BLaER1 treated with 17β-estradiol and CSF1 and Interleukin-3, amounts not matched to agents 10 nM and 100 nM (cell line): Measurements from ENCODE around the gene DNAH17.

Experiments
- H3K27ac ChIP-seq, 11 experiments: shearing (Covaris generic); formaldehyde crosslinking; 2 replicates each; pipeline ENCODE4 v1.8.1; 2022
- H3K27me3 ChIP-seq, 11 experiments: shearing (Covaris generic); formaldehyde crosslinking; 2 replicates each; pipeline ENCODE4 v1.8.1; 2022
- H3K36me3 ChIP-seq, 11 experiments: shearing (Covaris generic); formaldehyde crosslinking; 2 replicates each; pipeline ENCODE4 v1.8.1; 2022
- H3K4me1 ChIP-seq, 10 experiments: shearing (Covaris generic); formaldehyde crosslinking; 2 replicates each; pipeline ENCODE4 v1.8.1; 2022
- H3K4me2 ChIP-seq, 11 experiments: shearing (Covaris generic); formaldehyde crosslinking; 2 replicates each; pipeline ENCODE4 v1.8.1; 2022
- H3K4me3 ChIP-seq, 10 experiments: shearing (Covaris generic); formaldehyde crosslinking; 2 replicates each; pipeline ENCODE4 v1.8.1; 2022
- H3K9ac ChIP-seq, 11 experiments: shearing (Covaris generic); formaldehyde crosslinking; 2 replicates each; pipeline ENCODE4 v1.8.1; 2022
- H3K9me3 ChIP-seq, 11 experiments: shearing (Covaris generic); formaldehyde crosslinking; replicated peaks in 1 of 11; 2 replicates each; pipeline ENCODE4 v1.8.1; 2022
- H4K20me1 ChIP-seq, 11 experiments: shearing (Covaris generic); formaldehyde crosslinking; 2 replicates each; pipeline ENCODE4 v1.8.1; 2022
- Cebpa-rat ChIP-seq, 11 experiments: shearing (Covaris generic); IDR thresholded peaks; 2 replicates each; pipeline ENCODE4 v1.8.1; 2022

Gene DNAH17

GRCh38 chr17:78442648-78443218 is 134.5 kb downstream of the DNAH17 start:
- Histone ChIP-seq H3K36me3 (no peaks in the 10 kb centered on the region), H3K4me3 (no peak overlapping the region), H3K4me2 (peak overlapping the region in 7 of 11 experiments; percentile 23 to 71 (median 42); a peak in 7 of 22 replicates), H3K27ac (no peak overlapping the region), H3K9me3 (no peaks in the 10 kb centered on the region), H4K20me1 (peaks cover 0 to 3% (median 0%) of the 10 kb centered on the region in 11 experiments; a peak in 1 of 22 replicates), H3K27me3 (no peaks in the 10 kb centered on the region), H3K4me1 (peaks cover 6 to 29% (median 20%) of the 10 kb centered on the region in 10 experiments; a peak in 17 of 20 replicates), H3K9ac (no peak overlapping the region)
- no peak; a peak in 1 of 22 replicates for TF ChIP-seq Cebpa-rat (IDR thresholded peaks at IDR 0.05)

- Histone ChIP-seq H4K20me1 (peaks cover 0 to 6% (median 0%) of the 10 kb centered on the region in 11 experiments; a peak in 1 of 22 replicates), H3K27ac (no peak overlapping the region), H3K9me3 (no peaks in the 10 kb centered on the region), H3K9ac (peak overlapping the region in 1 of 11 experiments; percentile 12; a peak in 3 of 22 replicates), H3K27me3 (no peaks in the 10 kb centered on the region), H3K36me3 (no peaks in the 10 kb centered on the region), H3K4me3 (no peak overlapping the region), H3K4me2 (peak overlapping the region in 10 of 11 experiments; percentile 27 to 71 (median 50); a peak in 19 of 22 replicates), H3K4me1 (peaks cover 6 to 34% (median 20%) of the 10 kb centered on the region in 10 experiments; a peak in 17 of 20 replicates)
- no peak for TF ChIP-seq Cebpa-rat (IDR thresholded peaks at IDR 0.05)
These were observed 135.8 kb downstream of the DNAH17 start for GRCh38 chr17:78441271-78441971.

GRCh38 chr17:78438694-78439325 is 138.4 kb downstream of the DNAH17 start:
- no peak overlapping the region for H3K27ac ChIP-seq
- H4K20me1 ChIP-seq, result peaks cover 0 to 20% (median 0%) of the 10 kb centered on the region in 11 experiments; a peak in 4 of 22 replicates
- H3K4me1 ChIP-seq, result peaks cover 6 to 30% (median 20%) of the 10 kb centered on the region in 10 experiments; a peak in 17 of 20 replicates
- H3K4me2 ChIP-seq, result no peak overlapping the region
- H3K9me3 ChIP-seq, result no peaks in the 10 kb centered on the region
- no peaks in the 10 kb centered on the region for H3K27me3 ChIP-seq
- no peaks in the 10 kb centered on the region for H3K36me3 ChIP-seq
- no peak for TF ChIP-seq Cebpa-rat (IDR thresholded peaks at IDR 0.05)
- no peak overlapping the region for H3K9ac ChIP-seq
- no peak overlapping the region for H3K4me3 ChIP-seq

GRCh38 chr17:78438271-78438691 is 138.9 kb downstream of the DNAH17 start:
- Histone ChIP-seq H3K4me2 (no peak overlapping the region), H4K20me1 (peaks cover 0 to 25% (median 0%) of the 10 kb centered on the region in 11 experiments; a peak in 7 of 22 replicates), H3K4me3 (no peak overlapping the region), H3K4me1 (peaks cover 6 to 33% (median 21%) of the 10 kb centered on the region in 10 experiments; a peak in 17 of 20 replicates), H3K9me3 (no peaks in the 10 kb centered on the region), H3K27me3 (no peaks in the 10 kb centered on the region), H3K27ac (no peak overlapping the region), H3K9ac (no peak overlapping the region), H3K36me3 (no peaks in the 10 kb centered on the region)
- no peak for TF ChIP-seq Cebpa-rat (IDR thresholded peaks at IDR 0.05)

GRCh38 chr17:78437508-78438169 is 139.6 kb downstream of the DNAH17 start:
- no peak overlapping the region for H3K4me3 ChIP-seq
- H4K20me1 ChIP-seq, result peaks cover 0 to 31% (median 0%) of the 10 kb centered on the region in 11 experiments; a peak in 7 of 22 replicates
- H3K9ac ChIP-seq, result no peak overlapping the region
- peaks cover under 1 to 37% (median 23%) of the 10 kb centered on the region in 10 experiments; a peak in 17 of 20 replicates for H3K4me1 ChIP-seq
- H3K27ac ChIP-seq, result no peak overlapping the region
- no peak for TF ChIP-seq Cebpa-rat (IDR thresholded peaks at IDR 0.05)
- no peaks in the 10 kb centered on the region for H3K36me3 ChIP-seq
- no peaks in the 10 kb centered on the region for H3K27me3 ChIP-seq
- H3K9me3 ChIP-seq, result no peaks in the 10 kb centered on the region
- no peak overlapping the region for H3K4me2 ChIP-seq

- Histone ChIP-seq H3K36me3 (0 out of 22 replicates have a peak, but pooled peaks cover 0 to 3% (median 0%) of the 10 kb centered on the region in 11 experiments), H3K27ac (no peak overlapping the region), H3K4me1 (peaks cover 0 to 35% (median 18%) of the 10 kb centered on the region in 10 experiments; a peak in 15 of 20 replicates), H4K20me1 (peaks cover 0 to 52% (median 6%) of the 10 kb centered on the region in 11 experiments; a peak in 9 of 22 replicates), H3K9me3 (no peaks in the 10 kb centered on the region), H3K27me3 (no peaks in the 10 kb centered on the region), H3K4me2 (no peak overlapping the region), H3K4me3 (no peak overlapping the region), H3K9ac (peak overlapping the region in 1 of 11 experiments; percentile 19; a peak in 2 of 22 replicates)
- TF ChIP-seq Cebpa-rat (IDR thresholded peaks at IDR 0.05), result no peak
These were observed 141.7 kb downstream of the DNAH17 start for GRCh38 chr17:78435330-78436005.

GRCh38 chr17:78434455-78435329 is 142.5 kb downstream of the DNAH17 start:
- peak overlapping the region in 1 of 11 experiments; percentile 19; a peak in 1 of 22 replicates for H3K9ac ChIP-seq
- peaks cover 0 to 60% (median 6%) of the 10 kb centered on the region in 11 experiments; a peak in 10 of 22 replicates for H4K20me1 ChIP-seq
- H3K27me3 ChIP-seq, result no peaks in the 10 kb centered on the region
- no peak overlapping the region for H3K4me3 ChIP-seq
- no peaks in the 10 kb centered on the region for H3K9me3 ChIP-seq
- peaks cover 0 to 34% (median 20%) of the 10 kb centered on the region in 10 experiments; a peak in 15 of 20 replicates for H3K4me1 ChIP-seq
- no peak for TF ChIP-seq Cebpa-rat (IDR thresholded peaks at IDR 0.05)
- H3K27ac ChIP-seq, result no peak overlapping the region
- H3K4me2 ChIP-seq, result no peak overlapping the region
- H3K36me3 ChIP-seq, result peaks cover 0 to 11% (median 5%) of the 10 kb centered on the region in 11 experiments; a peak in 16 of 22 replicates
